GM12878 (cell line): ENCODE data around the gene FAM111B. TPM values are rescaled to one million over a fixed set of nuclear protein-coding genes. Genes with fewer than 3 reads are reported as not detected.

Experiments used
- ATAC-seq: fragments of 200-7000 bp; cut with Tn5 transposase; 3 replicates; pipeline ENCODE4 v1.9.1; 2020; ENCODE audit warnings: mild to moderate bottlenecking, moderate library complexity
- BruUV-seq: library from RNA; stranded (reverse); fragments of 400-500 nt; replicated peaks from 2 replicates; lab custom pipeline; 2021; lab: Mats Ljungman, UMichigan
- CTCF ChIA-PET: fragments of 300-600 bp; sonication (Branson Sonifier 250); formaldehyde crosslinking; extraction: SDS; loops from one replicate; lab custom pipeline; 2021; ENCODE audit warnings: inconsistent platforms; lab: Yijun Ruan, JAX
- POLR2A ChIA-PET: fragments of 350-600 bp; formaldehyde crosslinking; extraction: SDS; loops from one replicate; lab custom pipeline; 2021; ENCODE audit warnings: inconsistent platforms; lab: Charles Lee
- RAD21 ChIA-PET: fragments of 300-600 bp; sonication (Branson Sonifier 250); formaldehyde crosslinking; loops from one replicate; lab custom pipeline; 2023; ENCODE audit warnings: antibody characterized with exemption; ENCODE audit not compliant: unreplicated experiment; lab: Charles Lee
- SMC1A ChIA-PET: fragments of 300-600 bp; sonication (Branson Sonifier 250); formaldehyde crosslinking; loops from one replicate; lab custom pipeline; 2023; ENCODE audit not compliant: unreplicated experiment, uncharacterized antibody; lab: Charles Lee
- DNase-seq: peaks from one replicate; pipeline ENCODE4 v3.0.0-alpha.2; 2011; ENCODE audit warnings: low read depth, low spot score
- FAIRE-seq: peaks from 3 replicates; lab custom pipeline; 2011; peaks lifted over from hg19 to GRCh38; lab: Jason Lieb, UNC
- H2AFZ ChIP-seq: 2 replicates; pipeline ENCODE4 v1.6.0; 2011; ENCODE audit warnings: low read depth, low read length, control low read depth; ENCODE audit not compliant: control insufficient read depth
- H3K27ac ChIP-seq: 2 replicates; pipeline ENCODE4 v1.5.1; 2011; ENCODE audit warnings: control low read depth; ENCODE audit not compliant: control insufficient read depth, insufficient read depth
- H3K27me3 ChIP-seq, 2 experiments: replicated peaks in 1 of 2; 2 replicates each; pipeline versions ENCODE4 v1.6.0 to v1.6.1; 2011; ENCODE audit warnings: low read length in 1 of 2; ENCODE audit not compliant: control insufficient read depth in 2 of 2, insufficient read depth in 2 of 2
- H3K36me3 ChIP-seq, 2 experiments: 2 replicates each; pipeline ENCODE4 v1.5.1; 2011; ENCODE audit warnings: low read length in 1 of 2; ENCODE audit not compliant: control insufficient read depth in 2 of 2, insufficient read depth in 2 of 2
- H3K4me1 ChIP-seq: 2 replicates; pipeline ENCODE4 v1.6.1; 2011; ENCODE audit warnings: mild to moderate bottlenecking, low read length, moderate library complexity, mixed read lengths; ENCODE audit not compliant: control insufficient read depth, insufficient read depth
- H3K4me2 ChIP-seq: 2 replicates; pipeline ENCODE4 v1.6.0; 2011; ENCODE audit warnings: control low read depth; ENCODE audit not compliant: control insufficient read depth, insufficient read depth
- H3K4me3 ChIP-seq: fragments of 200-600 bp; sonication (generic); 2 replicates; pipeline ENCODE4 v1.5.1; 2016
- H3K79me2 ChIP-seq: 2 replicates; pipeline ENCODE4 v1.6.0; 2011; ENCODE audit warnings: low read length; ENCODE audit not compliant: control insufficient read depth, insufficient read depth
- H3K9ac ChIP-seq: 2 replicates; pipeline ENCODE4 v1.8.0; 2011; ENCODE audit warnings: low read length, control low read depth, mixed read lengths; ENCODE audit not compliant: control insufficient read depth, insufficient read depth
- H3K9me3 ChIP-seq: replicated peaks from 3 replicates; pipeline ENCODE4 v1.5.1; 2011; ENCODE audit warnings: mild to moderate bottlenecking, low read length; ENCODE audit not compliant: control insufficient read depth, insufficient read depth
- H4K20me1 ChIP-seq: 2 replicates; pipeline ENCODE4 v1.6.0; 2011; ENCODE audit not compliant: control insufficient read depth, insufficient read depth
- CHD4 ChIP-seq: fragments of 200-600 bp; sonication (generic); IDR thresholded peaks from 2 replicates; pipeline ENCODE4 v1.6.1; 2016; ENCODE audit warnings: mild to moderate bottlenecking
- PAX5 ChIP-seq: IDR thresholded peaks from 2 replicates; pipeline ENCODE4 v1.6.1; 2011; ENCODE audit warnings: low read depth, low read length, borderline replicate concordance
- ZNF217 ChIP-seq: fragments of 450-650 bp; IDR thresholded peaks from 2 replicates; pipeline ENCODE4 v1.6.1; 2017; ENCODE audit warnings: antibody characterized with exemption, mild to moderate bottlenecking
- WGBS: methylation state at CpG from one replicate; pipeline ENCODE4 v1.1.6; 2016; ENCODE audit warnings: low lambda C conversion rate; ENCODE audit not compliant: insufficient replicate concordance, insufficient coverage; ENCODE audit errors: missing lambda C conversion rate; 5-methylcytosine and 5-hydroxymethylcytosine counted together
- in situ Hi-C: fragments of 300-500 bp; cut with MboI; formaldehyde crosslinking; loops from 9 replicates; pipeline ENCODE4 v1.14.3; 2018; ENCODE audit warnings: mixed read lengths
- intact Hi-C: fragments of 100-400 bp; cut with micrococcal nuclease; formaldehyde crosslinking; loops from one replicate; pipeline ENCODE4 v1.14.2; 2022; ENCODE audit not compliant: unreplicated experiment
- polyA plus RNA-seq, 11 experiments: library from polyadenylated mRNA; depleted of rRNA in 4 of 11; unstranded in 6 of 11; stranded (reverse) in 5 of 11; fragments of >200 nt; fragmentation: Nextera tagmentation in 4 of 11; fragmentation: Illumina TruSeq in 1 of 11; extraction: Ambion mirVana in 4 of 11; extraction: Trizol in 1 of 11; gene quantifications; 1 replicate in 1 of 11; 2 replicates in 10 of 11; pipeline versions ENCODE4 v1.2.1 to v1.2.3, GENCODE V29; 2011 to 2016; ENCODE audit warnings: inconsistent platforms in 2 of 11, missing spikeins in 2 of 11, low read depth in 1 of 11
- total RNA-seq, 4 experiments: library from RNA; depleted of rRNA in 3 of 4; stranded (reverse); fragments of >200 nt in 3 of 4; fragmentation: Illumina TruSeq in 1 of 4; extraction: Trizol in 1 of 4; gene quantifications; 2 replicates each; pipeline versions ENCODE4 v1.2.1 to v1.2.3, GENCODE V29; 2013 to 2021
- TF ChIP-seq, protein P1 (sequence below): fragments of 450-650 bp; conservative IDR thresholded peaks from 2 replicates; pipeline ENCODE4 v1.6.1; 2017; ENCODE audit warnings: mild to moderate bottlenecking, moderate library complexity
- TF ChIP-seq, protein P2 (sequence below): IDR thresholded peaks from 2 replicates; pipeline ENCODE4 v1.6.1; 2012; ENCODE audit warnings: low read depth, low read length, improper control_type of control experiment

The FAM111B gene
- total and polyA plus RNA-seq, 10 of the 15 experiments (the other 5 are each of a cell fraction or from before 2014, with no cell fraction given) = 35.9 to 97.2 (median 62.1) TPM

DNA sequence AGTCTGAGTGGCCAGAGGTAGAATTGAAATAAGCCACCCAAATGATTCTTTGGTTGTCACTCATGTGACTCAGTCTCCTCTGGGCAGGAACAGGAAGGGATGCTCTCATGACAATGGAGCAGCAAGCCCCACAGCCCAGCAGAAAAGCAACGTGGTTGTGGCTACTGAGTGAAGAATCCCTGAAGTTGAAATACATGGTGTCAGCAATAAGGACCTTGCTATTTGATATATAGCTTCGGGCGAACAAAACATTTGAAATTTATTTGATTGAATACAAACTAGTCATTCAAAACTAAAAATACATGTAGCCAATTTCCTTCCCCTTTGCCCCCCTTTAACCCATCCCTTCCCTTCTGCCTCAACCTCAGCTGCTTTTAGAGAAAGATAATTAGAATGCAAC, 50.4 kb downstream of the FAM111B start:
- ATAC-seq = no peak
- ChIA-PET SMC1A (interaction anchor here (0.9 to 3.7 kb wide), 22 partner anchors 8 to 282 kb away, joined by 3 to 34 read pairs (median 6); partner anchors contain the start of genes DTX4 and FAM111A), RAD21 (interaction anchor here (0.9 to 4.1 kb wide), 14 partner anchors 11 to 588 kb away, joined by 3 to 80 read pairs (median 8); partner anchors contain the start of genes FAM111A and LPXN), CTCF (interaction anchor here (0.8 to 4.1 kb wide), 31 partner anchors 8 to 528 kb away, joined by 3 to 250 read pairs (median 9); partner anchors contain the start of genes DTX4, FAM111A, FAM111B and GLYATL1), POLR2A (interaction anchor here (2.2 kb wide), 1 partner anchor 13 kb away, joined by 7 read pairs; no protein-coding TSS in a partner anchor)
- H4K20me1 ChIP-seq = no peaks in the 10 kb centered on the region
- TF ChIP-seq, protein P1, sequence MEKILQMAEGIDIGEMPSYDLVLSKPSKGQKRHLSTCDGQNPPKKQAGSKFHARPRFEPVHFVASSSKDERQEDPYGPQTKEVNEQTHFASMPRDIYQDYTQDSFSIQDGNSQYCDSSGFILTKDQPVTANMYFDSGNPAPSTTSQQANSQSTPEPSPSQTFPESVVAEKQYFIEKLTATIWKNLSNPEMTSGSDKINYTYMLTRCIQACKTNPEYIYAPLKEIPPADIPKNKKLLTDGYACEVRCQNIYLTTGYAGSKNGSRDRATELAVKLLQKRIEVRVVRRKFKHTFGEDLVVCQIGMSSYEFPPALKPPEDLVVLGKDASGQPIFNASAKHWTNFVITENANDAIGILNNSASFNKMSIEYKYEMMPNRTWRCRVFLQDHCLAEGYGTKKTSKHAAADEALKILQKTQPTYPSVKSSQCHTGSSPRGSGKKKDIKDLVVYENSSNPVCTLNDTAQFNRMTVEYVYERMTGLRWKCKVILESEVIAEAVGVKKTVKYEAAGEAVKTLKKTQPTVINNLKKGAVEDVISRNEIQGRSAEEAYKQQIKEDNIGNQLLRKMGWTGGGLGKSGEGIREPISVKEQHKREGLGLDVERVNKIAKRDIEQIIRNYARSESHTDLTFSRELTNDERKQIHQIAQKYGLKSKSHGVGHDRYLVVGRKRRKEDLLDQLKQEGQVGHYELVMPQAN = no peak
- TF ChIP-seq PAX5 (no peak), CHD4 (no peak), ZNF217 (no peak)
- TF ChIP-seq, protein P2, sequence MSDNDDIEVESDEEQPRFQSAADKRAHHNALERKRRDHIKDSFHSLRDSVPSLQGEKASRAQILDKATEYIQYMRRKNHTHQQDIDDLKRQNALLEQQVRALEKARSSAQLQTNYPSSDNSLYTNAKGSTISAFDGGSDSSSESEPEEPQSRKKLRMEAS = no peak
- H2AFZ ChIP-seq = no peak overlapping the region
- no peak overlapping the region for H3K4me2 ChIP-seq
- no peaks in the 10 kb centered on the region for H3K36me3 ChIP-seq
- H3K9ac ChIP-seq = no peak overlapping the region
- peaks cover 9% of the 10 kb centered on the region for H3K4me1 ChIP-seq
- H3K4me3 ChIP-seq = no peak overlapping the region
- intact Hi-C loops = loop anchor here (5.0 kb wide), 2 partner anchors 255 to 305 kb away; no protein-coding TSS in a partner anchor
- no peak for FAIRE-seq
- no TSS peak for BruUV-seq
- H3K79me2 ChIP-seq = peaks cover 8% of the 10 kb centered on the region
- H3K27ac ChIP-seq = no peak overlapping the region
- 56% methylated on average over 3 of the region's 3 CpGs for WGBS
- in situ Hi-C loops = loop anchor here (10.0 kb wide), 1 partner anchor 503 kb away; no protein-coding TSS in a partner anchor
- no peak for DNase-seq
- H3K27me3 ChIP-seq = no peaks in the 10 kb centered on the region
- no peaks in the 10 kb centered on the region for H3K9me3 ChIP-seq
